Ishikawa (cell line): ENCODE data around the gene TARBP1.

ENCODE experiments used
- CEBPB ChIP-seq: IDR thresholded peaks from 2 replicates; pipeline ENCODE4 v1.6.1; 2012
- EGR1 ChIP-seq: IDR thresholded peaks from 2 replicates; pipeline ENCODE4 v1.6.1; 2012
- EP300 ChIP-seq: IDR thresholded peaks from 2 replicates; pipeline ENCODE4 v1.6.1; 2012; ENCODE audit warnings: borderline replicate concordance
- MAX ChIP-seq: IDR thresholded peaks from 2 replicates; pipeline ENCODE4 v1.6.1; 2012
- NFIC ChIP-seq: IDR thresholded peaks from 2 replicates; pipeline ENCODE4 v1.6.1; 2012
- RAD21 ChIP-seq: IDR thresholded peaks from 2 replicates; pipeline ENCODE4 v1.6.1; 2012; ENCODE audit warnings: low read depth
- TAF1 ChIP-seq: IDR thresholded peaks from 2 replicates; pipeline ENCODE4 v1.6.1; 2012; ENCODE audit warnings: low read depth, mild to moderate bottlenecking
- TEAD4 ChIP-seq: IDR thresholded peaks from 2 replicates; pipeline ENCODE4 v1.6.1; 2012
- YY1 ChIP-seq: IDR thresholded peaks from 2 replicates; pipeline ENCODE4 v1.6.1; 2012; ENCODE audit warnings: low read depth
- ZBTB7A ChIP-seq: IDR thresholded peaks from 2 replicates; pipeline ENCODE4 v1.6.1; 2012; ENCODE audit warnings: low read depth

GRCh38 chr1:234466945-234467344 is 12.0 kb downstream of the TARBP1 start:
- TF ChIP-seq MAX (no peak), TAF1 (no peak), ZBTB7A (no peak), NFIC (no peak), YY1 (no peak), EP300 (no peak), RAD21 (no peak), CEBPB (no peak), TEAD4 (no peak), EGR1 (no peak)
